ENCODE results near the gene BICDL2.

Gene BICDL2

DNA sequence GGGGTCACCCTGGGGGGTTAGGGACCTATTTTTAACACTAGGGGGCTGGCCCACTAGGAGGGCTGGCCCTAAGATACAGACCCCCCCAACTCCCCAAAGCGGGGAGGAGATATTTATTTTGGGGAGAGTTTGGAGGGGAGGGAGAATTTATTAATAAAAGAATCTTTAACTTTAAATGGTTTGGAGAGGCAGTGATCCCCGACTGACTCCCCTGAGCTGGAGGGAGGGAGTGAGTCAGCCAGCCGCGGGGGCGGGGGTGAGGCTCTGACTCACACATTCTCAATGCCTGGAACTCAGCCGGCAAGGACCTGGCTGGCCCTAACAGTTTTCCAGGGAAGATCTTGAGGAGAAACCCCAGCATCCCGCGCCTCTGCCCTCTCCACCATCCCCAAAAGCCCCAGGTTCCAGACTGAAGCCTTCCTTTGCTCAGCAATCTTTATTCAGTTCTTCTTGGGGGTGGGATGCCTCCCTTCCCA is 14.5 kb downstream of the BICDL2 start (continued):
- TF ChIP-seq, protein P1, sequence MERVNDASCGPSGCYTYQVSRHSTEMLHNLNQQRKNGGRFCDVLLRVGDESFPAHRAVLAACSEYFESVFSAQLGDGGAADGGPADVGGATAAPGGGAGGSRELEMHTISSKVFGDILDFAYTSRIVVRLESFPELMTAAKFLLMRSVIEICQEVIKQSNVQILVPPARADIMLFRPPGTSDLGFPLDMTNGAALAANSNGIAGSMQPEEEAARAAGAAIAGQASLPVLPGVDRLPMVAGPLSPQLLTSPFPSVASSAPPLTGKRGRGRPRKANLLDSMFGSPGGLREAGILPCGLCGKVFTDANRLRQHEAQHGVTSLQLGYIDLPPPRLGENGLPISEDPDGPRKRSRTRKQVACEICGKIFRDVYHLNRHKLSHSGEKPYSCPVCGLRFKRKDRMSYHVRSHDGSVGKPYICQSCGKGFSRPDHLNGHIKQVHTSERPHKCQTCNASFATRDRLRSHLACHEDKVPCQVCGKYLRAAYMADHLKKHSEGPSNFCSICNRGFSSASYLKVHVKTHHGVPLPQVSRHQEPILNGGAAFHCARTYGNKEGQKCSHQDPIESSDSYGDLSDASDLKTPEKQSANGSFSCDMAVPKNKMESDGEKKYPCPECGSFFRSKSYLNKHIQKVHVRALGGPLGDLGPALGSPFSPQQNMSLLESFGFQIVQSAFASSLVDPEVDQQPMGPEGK (tag by site-specific recombination; IDR thresholded peaks at IDR 0.05): peak; percentile 12; the same call in 1 of the 2 replicates
- no peak for TF ChIP-seq HOXC10 (CRISPR knock-in tag; IDR thresholded peaks at IDR 0.05)
- TF ChIP-seq WT1 (tag by site-specific recombination; IDR thresholded peaks at IDR 0.05): peak; percentile 63
- TF ChIP-seq, protein P2, sequence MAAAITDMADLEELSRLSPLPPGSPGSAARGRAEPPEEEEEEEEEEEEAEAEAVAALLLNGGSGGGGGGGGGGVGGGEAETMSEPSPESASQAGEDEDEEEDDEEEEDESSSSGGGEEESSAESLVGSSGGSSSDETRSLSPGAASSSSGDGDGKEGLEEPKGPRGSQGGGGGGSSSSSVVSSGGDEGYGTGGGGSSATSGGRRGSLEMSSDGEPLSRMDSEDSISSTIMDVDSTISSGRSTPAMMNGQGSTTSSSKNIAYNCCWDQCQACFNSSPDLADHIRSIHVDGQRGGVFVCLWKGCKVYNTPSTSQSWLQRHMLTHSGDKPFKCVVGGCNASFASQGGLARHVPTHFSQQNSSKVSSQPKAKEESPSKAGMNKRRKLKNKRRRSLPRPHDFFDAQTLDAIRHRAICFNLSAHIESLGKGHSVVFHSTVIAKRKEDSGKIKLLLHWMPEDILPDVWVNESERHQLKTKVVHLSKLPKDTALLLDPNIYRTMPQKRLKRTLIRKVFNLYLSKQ (tag by site-specific recombination; IDR thresholded peaks at IDR 0.05; ENCODE audit: borderline replicate concordance): no peak
- TF ChIP-seq, protein P3, sequence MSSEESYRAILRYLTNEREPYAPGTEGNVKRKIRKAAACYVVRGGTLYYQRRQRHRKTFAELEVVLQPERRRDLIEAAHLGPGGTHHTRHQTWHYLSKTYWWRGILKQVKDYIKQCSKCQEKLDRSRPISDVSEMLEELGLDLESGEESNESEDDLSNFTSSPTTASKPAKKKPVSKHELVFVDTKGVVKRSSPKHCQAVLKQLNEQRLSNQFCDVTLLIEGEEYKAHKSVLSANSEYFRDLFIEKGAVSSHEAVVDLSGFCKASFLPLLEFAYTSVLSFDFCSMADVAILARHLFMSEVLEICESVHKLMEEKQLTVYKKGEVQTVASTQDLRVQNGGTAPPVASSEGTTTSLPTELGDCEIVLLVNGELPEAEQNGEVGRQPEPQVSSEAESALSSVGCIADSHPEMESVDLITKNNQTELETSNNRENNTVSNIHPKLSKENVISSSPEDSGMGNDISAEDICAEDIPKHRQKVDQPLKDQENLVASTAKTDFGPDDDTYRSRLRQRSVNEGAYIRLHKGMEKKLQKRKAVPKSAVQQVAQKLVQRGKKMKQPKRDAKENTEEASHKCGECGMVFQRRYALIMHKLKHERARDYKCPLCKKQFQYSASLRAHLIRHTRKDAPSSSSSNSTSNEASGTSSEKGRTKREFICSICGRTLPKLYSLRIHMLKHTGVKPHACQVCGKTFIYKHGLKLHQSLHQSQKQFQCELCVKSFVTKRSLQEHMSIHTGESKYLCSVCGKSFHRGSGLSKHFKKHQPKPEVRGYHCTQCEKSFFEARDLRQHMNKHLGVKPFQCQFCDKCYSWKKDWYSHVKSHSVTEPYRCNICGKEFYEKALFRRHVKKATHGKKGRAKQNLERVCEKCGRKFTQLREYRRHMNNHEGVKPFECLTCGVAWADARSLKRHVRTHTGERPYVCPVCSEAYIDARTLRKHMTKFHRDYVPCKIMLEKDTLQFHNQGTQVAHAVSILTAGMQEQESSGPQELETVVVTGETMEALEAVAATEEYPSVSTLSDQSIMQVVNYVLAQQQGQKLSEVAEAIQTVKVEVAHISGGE (tag by site-specific recombination; conservative IDR thresholded peaks at IDR 0.05; ENCODE audit: low read depth): no peak
- TF ChIP-seq ZNF560 (tag by site-specific recombination; IDR thresholded peaks at IDR 0.05; ENCODE audit: borderline replicate concordance): no peak
- peak; percentile 68; the same call in 1 of the 2 replicates for TF ChIP-seq GLIS2 (tag by site-specific recombination; IDR thresholded peaks at IDR 0.05)
- no peak for TF ChIP-seq ZNF596 (tag by site-specific recombination; IDR thresholded peaks at IDR 0.05)
- TF ChIP-seq MZF1 (tag by site-specific recombination; IDR thresholded peaks at IDR 0.05; ENCODE audit: borderline replicate concordance): peak; percentile 59; the same call in 1 of the 2 replicates
- TF ChIP-seq, protein P4, sequence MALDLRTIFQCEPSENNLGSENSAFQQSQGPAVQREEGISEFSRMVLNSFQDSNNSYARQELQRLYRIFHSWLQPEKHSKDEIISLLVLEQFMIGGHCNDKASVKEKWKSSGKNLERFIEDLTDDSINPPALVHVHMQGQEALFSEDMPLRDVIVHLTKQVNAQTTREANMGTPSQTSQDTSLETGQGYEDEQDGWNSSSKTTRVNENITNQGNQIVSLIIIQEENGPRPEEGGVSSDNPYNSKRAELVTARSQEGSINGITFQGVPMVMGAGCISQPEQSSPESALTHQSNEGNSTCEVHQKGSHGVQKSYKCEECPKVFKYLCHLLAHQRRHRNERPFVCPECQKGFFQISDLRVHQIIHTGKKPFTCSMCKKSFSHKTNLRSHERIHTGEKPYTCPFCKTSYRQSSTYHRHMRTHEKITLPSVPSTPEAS (tag by site-specific recombination; IDR thresholded peaks at IDR 0.05): no peak
- TF ChIP-seq ZNF155 (tag by site-specific recombination; IDR thresholded peaks at IDR 0.05): no peak
- TF ChIP-seq BCL11B (tag by site-specific recombination; IDR thresholded peaks at IDR 0.05; ENCODE audit: low read depth): 0 out of 2 replicates have a peak, but pooled peaks have one; percentile 20
- no peak for TF ChIP-seq ZNF266 (tag by site-specific recombination; IDR thresholded peaks at IDR 0.05; ENCODE audit: low read depth)
- TF ChIP-seq ZNF670 (tag by site-specific recombination; IDR thresholded peaks at IDR 0.05; ENCODE audit: low read depth): no peak
- no peak for TF ChIP-seq ZIC2 (tag by site-specific recombination; IDR thresholded peaks at IDR 0.05)
- TF ChIP-seq, protein P5, sequence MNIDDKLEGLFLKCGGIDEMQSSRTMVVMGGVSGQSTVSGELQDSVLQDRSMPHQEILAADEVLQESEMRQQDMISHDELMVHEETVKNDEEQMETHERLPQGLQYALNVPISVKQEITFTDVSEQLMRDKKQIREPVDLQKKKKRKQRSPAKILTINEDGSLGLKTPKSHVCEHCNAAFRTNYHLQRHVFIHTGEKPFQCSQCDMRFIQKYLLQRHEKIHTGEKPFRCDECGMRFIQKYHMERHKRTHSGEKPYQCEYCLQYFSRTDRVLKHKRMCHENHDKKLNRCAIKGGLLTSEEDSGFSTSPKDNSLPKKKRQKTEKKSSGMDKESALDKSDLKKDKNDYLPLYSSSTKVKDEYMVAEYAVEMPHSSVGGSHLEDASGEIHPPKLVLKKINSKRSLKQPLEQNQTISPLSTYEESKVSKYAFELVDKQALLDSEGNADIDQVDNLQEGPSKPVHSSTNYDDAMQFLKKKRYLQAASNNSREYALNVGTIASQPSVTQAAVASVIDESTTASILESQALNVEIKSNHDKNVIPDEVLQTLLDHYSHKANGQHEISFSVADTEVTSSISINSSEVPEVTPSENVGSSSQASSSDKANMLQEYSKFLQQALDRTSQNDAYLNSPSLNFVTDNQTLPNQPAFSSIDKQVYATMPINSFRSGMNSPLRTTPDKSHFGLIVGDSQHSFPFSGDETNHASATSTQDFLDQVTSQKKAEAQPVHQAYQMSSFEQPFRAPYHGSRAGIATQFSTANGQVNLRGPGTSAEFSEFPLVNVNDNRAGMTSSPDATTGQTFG (tag by site-specific recombination; IDR thresholded peaks at IDR 0.05; ENCODE audit: borderline replicate concordance): no peak
- TF ChIP-seq, protein P6, sequence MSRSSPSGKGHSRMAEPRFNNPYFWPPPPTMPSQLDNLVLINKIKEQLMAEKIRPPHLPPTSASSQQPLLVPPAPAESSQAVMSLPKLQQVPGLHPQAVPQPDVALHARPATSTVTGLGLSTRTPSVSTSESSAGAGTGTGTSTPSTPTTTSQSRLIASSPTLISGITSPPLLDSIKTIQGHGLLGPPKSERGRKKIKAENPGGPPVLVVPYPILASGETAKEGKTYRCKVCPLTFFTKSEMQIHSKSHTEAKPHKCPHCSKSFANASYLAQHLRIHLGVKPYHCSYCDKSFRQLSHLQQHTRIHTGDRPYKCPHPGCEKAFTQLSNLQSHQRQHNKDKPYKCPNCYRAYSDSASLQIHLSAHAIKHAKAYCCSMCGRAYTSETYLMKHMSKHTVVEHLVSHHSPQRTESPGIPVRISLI (tag by site-specific recombination; IDR thresholded peaks at IDR 0.05): no peak
- TF ChIP-seq, protein P7, sequence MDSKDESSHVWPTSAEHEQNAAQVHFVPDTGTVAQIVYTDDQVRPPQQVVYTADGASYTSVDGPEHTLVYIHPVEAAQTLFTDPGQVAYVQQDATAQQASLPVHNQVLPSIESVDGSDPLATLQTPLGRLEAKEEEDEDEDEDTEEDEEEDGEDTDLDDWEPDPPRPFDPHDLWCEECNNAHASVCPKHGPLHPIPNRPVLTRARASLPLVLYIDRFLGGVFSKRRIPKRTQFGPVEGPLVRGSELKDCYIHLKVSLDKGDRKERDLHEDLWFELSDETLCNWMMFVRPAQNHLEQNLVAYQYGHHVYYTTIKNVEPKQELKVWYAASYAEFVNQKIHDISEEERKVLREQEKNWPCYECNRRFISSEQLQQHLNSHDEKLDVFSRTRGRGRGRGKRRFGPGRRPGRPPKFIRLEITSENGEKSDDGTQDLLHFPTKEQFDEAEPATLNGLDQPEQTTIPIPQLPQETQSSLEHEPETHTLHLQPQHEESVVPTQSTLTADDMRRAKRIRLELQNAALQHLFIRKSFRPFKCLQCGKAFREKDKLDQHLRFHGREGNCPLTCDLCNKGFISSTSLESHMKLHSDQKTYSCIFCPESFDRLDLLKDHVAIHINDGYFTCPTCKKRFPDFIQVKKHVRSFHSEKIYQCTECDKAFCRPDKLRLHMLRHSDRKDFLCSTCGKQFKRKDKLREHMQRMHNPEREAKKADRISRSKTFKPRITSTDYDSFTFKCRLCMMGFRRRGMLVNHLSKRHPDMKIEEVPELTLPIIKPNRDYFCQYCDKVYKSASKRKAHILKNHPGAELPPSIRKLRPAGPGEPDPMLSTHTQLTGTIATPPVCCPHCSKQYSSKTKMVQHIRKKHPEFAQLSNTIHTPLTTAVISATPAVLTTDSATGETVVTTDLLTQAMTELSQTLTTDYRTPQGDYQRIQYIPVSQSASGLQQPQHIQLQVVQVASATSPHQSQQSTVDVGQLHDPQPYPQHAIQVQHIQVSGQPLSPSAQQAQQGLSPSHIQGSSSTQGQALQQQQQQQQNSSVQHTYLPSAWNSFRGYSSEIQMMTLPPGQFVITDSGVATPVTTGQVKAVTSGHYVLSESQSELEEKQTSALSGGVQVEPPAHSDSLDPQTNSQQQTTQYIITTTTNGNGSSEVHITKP (tag by site-specific recombination; IDR thresholded peaks at IDR 0.05): peak; percentile 86
- TF ChIP-seq ZBTB8A (tag by site-specific recombination; IDR thresholded peaks at IDR 0.05): no peak
- no peak for TF ChIP-seq ZBTB17 (tag by site-specific recombination; IDR thresholded peaks at IDR 0.05)
- TF ChIP-seq, protein P8, sequence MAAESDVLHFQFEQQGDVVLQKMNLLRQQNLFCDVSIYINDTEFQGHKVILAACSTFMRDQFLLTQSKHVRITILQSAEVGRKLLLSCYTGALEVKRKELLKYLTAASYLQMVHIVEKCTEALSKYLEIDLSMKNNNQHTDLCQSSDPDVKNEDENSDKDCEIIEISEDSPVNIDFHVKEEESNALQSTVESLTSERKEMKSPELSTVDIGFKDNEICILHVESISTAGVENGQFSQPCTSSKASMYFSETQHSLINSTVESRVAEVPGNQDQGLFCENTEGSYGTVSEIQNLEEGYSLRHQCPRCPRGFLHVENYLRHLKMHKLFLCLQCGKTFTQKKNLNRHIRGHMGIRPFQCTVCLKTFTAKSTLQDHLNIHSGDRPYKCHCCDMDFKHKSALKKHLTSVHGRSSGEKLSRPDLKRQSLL (tag by site-specific recombination; IDR thresholded peaks at IDR 0.05): peak; percentile 6; the same call in 1 of the 2 replicates
- no peak for TF ChIP-seq ZNF350 (tag by site-specific recombination; IDR thresholded peaks at IDR 0.05)

Measured in HEK293 (cell line).